ENCODE data around the gene MYEOV.

- TF ChIP-seq POLR2A (IDR thresholded peaks at IDR 0.05; ENCODE audit: low read depth) (no peak), CTCF (IDR thresholded peaks at IDR 0.05) (no peak)
Observed at GRCh38 chr11:69319255-69320106, 25.5 kb downstream of the MYEOV start.

Data from esophagus muscularis mucosa (tissue), 3 donors.